ENCODE results near the gene LRRC31. TPM values are rescaled to one million over a fixed set of nuclear protein-coding genes. Genes with fewer than 3 reads are reported as not detected.

Gene LRRC31
- total RNA-seq, 4 donors from 2014 or later = not detected

DNA sequence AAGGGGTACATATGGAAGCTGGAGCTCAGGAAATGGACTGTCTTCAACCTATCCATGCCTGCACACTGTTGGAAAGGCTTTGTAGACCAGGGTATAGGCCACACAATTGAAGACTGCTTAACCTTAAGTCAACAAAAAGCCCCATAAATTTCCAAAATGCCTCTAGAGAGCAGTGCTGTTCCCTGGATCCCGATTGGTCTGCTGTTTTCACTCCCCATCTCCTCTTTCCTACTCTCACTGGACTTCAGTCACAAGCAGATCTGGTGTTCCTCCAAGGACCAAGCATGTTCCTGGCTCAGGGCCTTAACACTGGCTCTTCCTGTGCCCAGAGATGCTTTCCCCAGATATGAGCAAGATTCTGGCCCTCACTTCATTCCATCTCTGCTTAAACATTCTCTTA is 34.2 kb downstream of the LRRC31 start:
- no peak for TF ChIP-seq POLR2AphosphoS5 (IDR thresholded peaks at IDR 0.05)
- TF ChIP-seq, protein P1, sequence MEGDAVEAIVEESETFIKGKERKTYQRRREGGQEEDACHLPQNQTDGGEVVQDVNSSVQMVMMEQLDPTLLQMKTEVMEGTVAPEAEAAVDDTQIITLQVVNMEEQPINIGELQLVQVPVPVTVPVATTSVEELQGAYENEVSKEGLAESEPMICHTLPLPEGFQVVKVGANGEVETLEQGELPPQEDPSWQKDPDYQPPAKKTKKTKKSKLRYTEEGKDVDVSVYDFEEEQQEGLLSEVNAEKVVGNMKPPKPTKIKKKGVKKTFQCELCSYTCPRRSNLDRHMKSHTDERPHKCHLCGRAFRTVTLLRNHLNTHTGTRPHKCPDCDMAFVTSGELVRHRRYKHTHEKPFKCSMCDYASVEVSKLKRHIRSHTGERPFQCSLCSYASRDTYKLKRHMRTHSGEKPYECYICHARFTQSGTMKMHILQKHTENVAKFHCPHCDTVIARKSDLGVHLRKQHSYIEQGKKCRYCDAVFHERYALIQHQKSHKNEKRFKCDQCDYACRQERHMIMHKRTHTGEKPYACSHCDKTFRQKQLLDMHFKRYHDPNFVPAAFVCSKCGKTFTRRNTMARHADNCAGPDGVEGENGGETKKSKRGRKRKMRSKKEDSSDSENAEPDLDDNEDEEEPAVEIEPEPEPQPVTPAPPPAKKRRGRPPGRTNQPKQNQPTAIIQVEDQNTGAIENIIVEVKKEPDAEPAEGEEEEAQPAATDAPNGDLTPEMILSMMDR (IDR thresholded peaks at IDR 0.05) = no peak
- TF ChIP-seq EP300 (IDR thresholded peaks at IDR 0.05) = no peak
- no peak for TF ChIP-seq POLR2A (IDR thresholded peaks at IDR 0.05; ENCODE audit: low read depth)
- H3K36me3 ChIP-seq = no peaks in the 10 kb centered on the region
- no peaks in the 10 kb centered on the region for H3K27me3 ChIP-seq
- H3K9me3 ChIP-seq = no peaks in the 10 kb centered on the region
- no peak overlapping the region for H3K27ac ChIP-seq (replicated peaks in 1 of 4)
- no peak for DNase-seq (ENCODE audit: extremely low spot score)
- WGBS = 80% methylated on average over 1 of the region's 1 CpG
- no peaks in the 10 kb centered on the region for H3K4me1 ChIP-seq
- intact Hi-C loops (cut with DNase I) = no loop called here
- no peak overlapping the region for H3K4me3 ChIP-seq

DNA sequence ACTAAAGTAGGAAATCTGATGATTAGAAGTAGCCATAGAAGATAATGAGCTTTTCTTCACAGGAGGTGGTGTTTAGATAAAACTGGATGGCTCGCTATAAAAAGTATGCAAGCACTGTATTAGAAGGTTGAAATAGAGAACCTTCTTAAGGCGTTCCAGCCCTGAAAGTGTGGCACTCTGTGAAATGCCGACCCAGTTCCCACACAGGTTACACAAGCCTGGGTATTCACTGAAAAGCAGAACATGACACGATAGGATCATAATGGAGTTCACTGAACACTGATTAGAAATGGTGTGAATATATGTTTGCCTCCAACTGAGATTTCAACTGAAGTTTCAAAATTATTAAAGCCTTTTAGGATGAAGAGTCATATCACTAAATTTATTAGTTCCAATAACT is 42.0 kb downstream of the LRRC31 start:
- no peaks in the 10 kb centered on the region for H3K36me3 ChIP-seq
- H3K4me3 ChIP-seq = no peak overlapping the region
- intact Hi-C loops (cut with DNase I) = no loop called here
- no peak for DNase-seq (ENCODE audit: extremely low spot score)
- no peak for TF ChIP-seq EP300 (IDR thresholded peaks at IDR 0.05)
- no peak for TF ChIP-seq POLR2A (IDR thresholded peaks at IDR 0.05; ENCODE audit: low read depth)
- no peak for TF ChIP-seq POLR2AphosphoS5 (IDR thresholded peaks at IDR 0.05)
- no peak overlapping the region for H3K27ac ChIP-seq (replicated peaks in 1 of 4)
- H3K4me1 ChIP-seq = no peaks in the 10 kb centered on the region
- 73% methylated on average over 4 of the region's 4 CpGs for WGBS
- H3K9me3 ChIP-seq = no peaks in the 10 kb centered on the region
- H3K27me3 ChIP-seq = no peaks in the 10 kb centered on the region

DNA sequence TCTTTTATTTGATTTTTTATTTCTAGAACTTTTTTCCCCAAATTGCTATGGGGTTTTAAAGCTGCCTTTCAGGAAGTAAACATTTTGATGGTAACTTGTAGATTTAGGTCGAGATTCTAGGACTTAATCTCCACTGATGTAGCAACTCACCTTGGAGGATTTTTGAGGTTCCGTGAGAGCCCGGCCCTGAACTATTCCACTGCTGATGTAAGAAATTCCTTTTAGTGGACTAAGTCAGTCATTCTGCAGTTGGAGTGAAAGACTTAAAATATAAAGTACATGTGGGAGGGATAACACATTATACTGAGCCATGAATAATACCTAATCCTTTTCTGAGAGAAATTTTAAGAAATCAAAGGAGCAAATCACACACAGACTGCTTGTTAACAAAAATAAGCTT is 44.4 kb downstream of the LRRC31 start:
- no peaks in the 10 kb centered on the region for H3K9me3 ChIP-seq
- H3K4me1 ChIP-seq = no peaks in the 10 kb centered on the region
- H3K36me3 ChIP-seq = no peaks in the 10 kb centered on the region
- WGBS = 83% methylated on average over 3 of the region's 3 CpGs
- intact Hi-C loops (cut with DNase I) = no loop called here
- no peak for DNase-seq (ENCODE audit: extremely low spot score)
- TF ChIP-seq EP300 (IDR thresholded peaks at IDR 0.05) (no peak), POLR2A (IDR thresholded peaks at IDR 0.05; ENCODE audit: low read depth) (no peak), POLR2AphosphoS5 (IDR thresholded peaks at IDR 0.05) (no peak)
- TF ChIP-seq, protein P1 (IDR thresholded peaks at IDR 0.05) = no peak
- peaks cover 0 to 8% (median 0%) of the 10 kb centered on the region in 4 donors for H3K27me3 ChIP-seq
- H3K27ac ChIP-seq (replicated peaks in 1 of 4) = no peak overlapping the region
- H3K4me3 ChIP-seq = no peak overlapping the region

DNA sequence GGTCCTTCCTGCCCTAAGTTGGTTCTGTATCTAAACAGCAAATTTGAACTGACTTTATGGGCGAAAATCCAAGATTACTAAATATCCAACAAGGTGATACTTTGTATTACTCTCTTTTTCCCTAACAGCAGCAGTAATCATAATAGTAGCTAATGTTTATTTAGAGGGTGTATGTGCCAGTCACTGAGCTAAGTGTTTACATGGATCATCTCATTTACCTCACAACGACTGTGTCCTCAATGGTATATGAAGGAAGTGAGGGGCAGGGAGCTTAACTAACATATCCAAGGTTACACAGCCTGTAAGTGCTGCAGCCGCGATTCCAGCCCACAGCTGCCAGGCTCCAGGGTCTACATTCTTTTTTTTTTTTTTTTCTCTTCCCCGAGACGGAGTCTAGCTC is 46.8 kb downstream of the LRRC31 start:
- H3K36me3 ChIP-seq = no peaks in the 10 kb centered on the region
- H3K9me3 ChIP-seq = no peaks in the 10 kb centered on the region
- intact Hi-C loops (cut with DNase I) = no loop called here
- TF ChIP-seq POLR2A (IDR thresholded peaks at IDR 0.05; ENCODE audit: low read depth) (no peak), EP300 (IDR thresholded peaks at IDR 0.05) (no peak), POLR2AphosphoS5 (IDR thresholded peaks at IDR 0.05) (no peak)
- TF ChIP-seq, protein P1 (IDR thresholded peaks at IDR 0.05) = no peak
- peaks cover 0 to 8% (median 0%) of the 10 kb centered on the region in 4 donors for H3K27me3 ChIP-seq
- no peak overlapping the region for H3K27ac ChIP-seq (replicated peaks in 1 of 4)
- H3K4me3 ChIP-seq = no peak overlapping the region
- no peaks in the 10 kb centered on the region for H3K4me1 ChIP-seq
- DNase-seq (ENCODE audit: extremely low spot score) = no peak
- WGBS = 79% methylated on average over 6 of the region's 6 CpGs

DNA sequence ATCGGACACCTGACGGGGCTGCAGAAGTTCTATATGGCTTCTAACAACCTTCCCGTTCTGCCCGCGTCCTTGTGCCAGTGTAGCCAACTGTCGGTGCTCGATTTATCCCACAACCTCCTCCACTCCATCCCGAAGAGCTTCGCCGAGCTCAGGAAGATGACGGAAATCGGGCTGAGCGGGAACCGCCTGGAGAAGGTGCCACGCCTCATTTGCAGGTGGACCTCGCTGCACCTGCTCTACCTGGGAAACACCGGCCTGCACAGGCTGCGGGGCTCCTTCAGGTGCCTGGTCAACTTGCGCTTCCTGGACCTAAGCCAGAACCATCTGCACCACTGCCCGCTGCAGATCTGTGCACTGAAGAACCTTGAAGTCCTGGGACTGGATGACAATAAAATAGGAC is 47.2 kb downstream of the LRRC31 start:
- DNase-seq (ENCODE audit: extremely low spot score) = no peak
- 96% methylated on average over 16 of the region's 20 CpGs for WGBS
- intact Hi-C loops (cut with DNase I) = no loop called here
- Histone ChIP-seq H3K4me1 (no peaks in the 10 kb centered on the region), H3K9me3 (no peaks in the 10 kb centered on the region), H3K4me3 (no peak overlapping the region), H3K27me3 (peaks cover 0 to 8% (median 0%) of the 10 kb centered on the region in 4 donors), H3K27ac (replicated peaks in 1 of 4) (no peak overlapping the region), H3K36me3 (no peaks in the 10 kb centered on the region)
- TF ChIP-seq POLR2A (IDR thresholded peaks at IDR 0.05; ENCODE audit: low read depth) (no peak), EP300 (IDR thresholded peaks at IDR 0.05) (no peak), POLR2AphosphoS5 (IDR thresholded peaks at IDR 0.05) (no peak)
- TF ChIP-seq, protein P1 (IDR thresholded peaks at IDR 0.05) = no peak

Measured in esophagus muscularis mucosa (tissue), 4 donors.